HG02938 (cell line): Measurements from ENCODE around the gene ZNF629.
A peak's percentile ranks its signal among the peaks of the same experiment; 100 is the strongest.

Source experiments
- ATAC-seq: cut with Tn5 transposase; IDR thresholded peaks from one replicate; pipeline ENCODE4 v1.9.1; 2021; ENCODE audit warnings: mild to moderate bottlenecking, moderate library complexity; ENCODE audit not compliant: unreplicated experiment

The ZNF629 gene

GRCh38 chr16:30748634-30749445 lies 38.2 kb downstream of the ZNF629 start:
- no peak for ATAC-seq

GRCh38 chr16:30747799-30748633 lies 39.0 kb downstream of the ZNF629 start, which contains the start of gene PHKG2:
Gene PHKG2 (plus strand): TSS chr16:30748425. CDS start chr16:30748821, 396 bp downstream.
- peak; percentile 96 for ATAC-seq

- no peak for ATAC-seq
These were observed 39.7 kb downstream of the ZNF629 start for GRCh38 chr16:30747331-30747730.

GRCh38 chr16:30746638-30747175 lies 40.3 kb downstream of the ZNF629 start:
- ATAC-seq = no peak

GRCh38 chr16:30745082-30745481 lies 41.9 kb downstream of the ZNF629 start:
- ATAC-seq = no peak

- ATAC-seq = no peak
These were observed 42.8 kb downstream of the ZNF629 start for GRCh38 chr16:30744183-30744582.

- no peak for ATAC-seq
These were observed 43.3 kb downstream of the ZNF629 start for GRCh38 chr16:30743716-30744115.

- no peak for ATAC-seq
These were observed 45.5 kb downstream of the ZNF629 start for GRCh38 chr16:30741461-30741914.

- no peak for ATAC-seq
These were observed 46.4 kb downstream of the ZNF629 start for GRCh38 chr16:30740364-30741251.

GRCh38 chr16:30738984-30739951 lies 47.7 kb downstream of the ZNF629 start:
- no peak for ATAC-seq

- no peak for ATAC-seq
These were observed 49.0 kb downstream of the ZNF629 start for GRCh38 chr16:30737794-30738648.

GRCh38 chr16:30736995-30737793 lies 49.8 kb downstream of the ZNF629 start:
- ATAC-seq = no peak

GRCh38 chr16:30731411-30731810 lies 55.6 kb downstream of the ZNF629 start:
- no peak for ATAC-seq

- no peak for ATAC-seq
These were observed 57.9 kb downstream of the ZNF629 start for GRCh38 chr16:30728899-30729672.
